LNCaP clone FGC (cell line): ENCODE measurements around the gene HHAT.
"Not testable (repeated sequence)": the region's sequence is repeated elsewhere in the genome, so short reads cannot be mapped to it uniquely, and the experiment has no call there.

Experiments
- DNase-seq: peaks from one replicate; pipeline ENCODE4 v3.0.0-alpha.2; 2011; ENCODE audit warnings: low read depth
- H3K4me3 ChIP-seq: 2 replicates; pipeline ENCODE4 v1.5.1; 2011; ENCODE audit warnings: mild to moderate bottlenecking, low read depth, low read length, control low read depth
- CTCF ChIP-seq: IDR thresholded peaks from 2 replicates; pipeline ENCODE4 v1.5.1; 2012; ENCODE audit warnings: mild to moderate bottlenecking; ENCODE audit not compliant: control insufficient read depth, insufficient read depth; ENCODE audit errors: extremely low read depth

The HHAT gene

GRCh38 chr1:210397252-210397651 lies 68.5 kb downstream of the HHAT start:
- no peak for DNase-seq
- H3K4me3 ChIP-seq: no peak overlapping the region
- no peak for TF ChIP-seq CTCF

DNA sequence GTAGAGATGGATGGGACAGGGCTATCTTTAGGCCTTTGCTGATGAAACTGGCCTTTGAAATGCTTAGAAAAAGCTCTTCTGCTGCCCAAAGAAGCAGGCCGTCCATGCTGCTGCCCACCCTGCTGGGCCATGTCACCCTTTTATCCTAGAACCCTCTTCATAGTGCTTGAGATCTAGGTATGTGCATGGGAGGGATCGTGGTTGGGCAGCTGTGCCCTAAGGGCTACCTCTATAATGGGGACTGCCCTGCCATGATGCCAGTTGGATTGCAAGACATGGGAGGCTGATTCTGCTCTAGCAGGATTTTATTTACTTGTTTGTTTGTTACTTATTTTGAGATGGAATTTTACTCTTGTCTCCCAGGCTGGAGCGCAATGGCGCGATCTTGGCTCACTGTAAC lies 69.0 kb downstream of the HHAT start:
- no peak for TF ChIP-seq CTCF
- no peak for DNase-seq

GRCh38 chr1:210398466-210398865 lies 69.8 kb downstream of the HHAT start:
- TF ChIP-seq CTCF: no peak
- no peak overlapping the region for H3K4me3 ChIP-seq
- DNase-seq: no peak

More for the DNA sequence above, 69.0 kb downstream of the HHAT start:
- H3K4me3 ChIP-seq: no peak overlapping the region

GRCh38 chr1:210400043-210400840 lies 71.5 kb downstream of the HHAT start:
- DNase-seq: no peak
- no peak overlapping the region for H3K4me3 ChIP-seq
- TF ChIP-seq CTCF: peak; percentile 85

DNA sequence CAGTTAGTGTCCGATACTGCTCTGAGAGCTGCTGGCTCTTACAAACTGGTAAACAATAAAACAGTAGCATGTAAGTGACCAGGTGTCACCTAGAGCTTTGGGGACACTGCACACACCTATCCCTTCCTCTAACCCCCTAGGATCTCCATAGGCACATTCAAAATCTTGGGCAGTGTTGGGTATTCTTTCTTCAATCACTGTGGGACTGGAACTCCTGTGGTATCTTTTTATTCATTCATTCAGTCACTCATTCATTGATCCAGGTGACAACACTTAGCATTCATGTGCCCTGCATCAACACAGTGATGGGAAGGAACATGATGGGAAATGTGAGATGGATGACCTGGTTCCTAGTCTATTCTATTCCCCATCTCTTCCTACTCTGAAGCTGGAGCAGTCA lies 73.9 kb downstream of the HHAT start:
- no peak for DNase-seq
- no peak for TF ChIP-seq CTCF

DNA sequence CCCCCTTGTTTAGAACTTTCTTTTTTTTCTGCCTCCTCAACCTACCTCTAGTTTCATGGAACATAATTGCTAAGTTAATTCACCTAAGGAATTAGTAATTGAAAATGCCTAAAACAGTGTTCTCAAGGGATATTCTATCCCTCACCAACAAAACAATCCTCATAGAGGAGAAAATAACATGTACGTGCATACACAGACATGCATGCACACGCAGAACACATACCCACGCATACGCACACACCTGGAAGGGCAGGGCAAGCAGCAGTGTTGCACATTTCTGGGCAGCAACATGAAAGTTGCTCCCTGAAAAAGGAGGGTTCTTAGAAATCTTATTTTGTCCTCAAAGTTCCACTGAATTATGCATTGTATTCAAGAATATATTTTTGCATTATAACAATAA lies 76.6 kb downstream of the HHAT start:
- no peak overlapping the region for H3K4me3 ChIP-seq
- DNase-seq: no peak
- TF ChIP-seq CTCF: no peak

More for the DNA sequence above, 73.9 kb downstream of the HHAT start:
- no peak overlapping the region for H3K4me3 ChIP-seq

GRCh38 chr1:210406341-210406740 lies 77.6 kb downstream of the HHAT start:
- not testable (repeated sequence) for H3K4me3 ChIP-seq, DNase-seq
